Endodermal cell (in vitro differentiated cells): Measurements from ENCODE around the gene WWP2. TPM values are rescaled to one million over a fixed set of nuclear protein-coding genes. Genes with fewer than 3 reads are reported as not detected.

Experiments
- DNase-seq: peaks from one replicate; pipeline ENCODE4 v3.0.0-alpha.2; 2017
- H3K27ac ChIP-seq: 2 replicates; pipeline ENCODE4 v1.5.1; 2013; ENCODE audit warnings: mild to moderate bottlenecking, low read depth, low read length, moderate library complexity
- H3K27me3 ChIP-seq: 2 replicates; pipeline ENCODE4 v1.6.1; 2013; ENCODE audit warnings: mild to moderate bottlenecking, low read length, moderate library complexity; ENCODE audit not compliant: insufficient read depth, control insufficient read depth, poor library complexity, severe bottlenecking
- H3K36me3 ChIP-seq: 2 replicates; pipeline ENCODE4 v1.7.0; 2013; ENCODE audit warnings: mild to moderate bottlenecking, low read length, moderate library complexity; ENCODE audit not compliant: control insufficient read depth, insufficient read depth
- H3K4me1 ChIP-seq: one replicate; pipeline ENCODE4 v1.7.0; 2013; ENCODE audit warnings: low read length; ENCODE audit not compliant: control insufficient read depth, insufficient read depth
- H3K4me3 ChIP-seq: 2 replicates; pipeline ENCODE4 v1.5.1; 2013; ENCODE audit warnings: mild to moderate bottlenecking, low read length, moderate library complexity
- H3K9ac ChIP-seq: 2 replicates; pipeline ENCODE4 v1.6.1; 2013; ENCODE audit warnings: mild to moderate bottlenecking, low read length, moderate library complexity; ENCODE audit not compliant: poor library complexity, severe bottlenecking; ENCODE audit errors: extremely low read depth
- H3K9me3 ChIP-seq: 2 replicates; pipeline ENCODE4 v1.6.1; 2013; ENCODE audit warnings: mild to moderate bottlenecking, low read length, moderate library complexity; ENCODE audit not compliant: control insufficient read depth
- H3K27ac Mint-ChIP-seq: 2 replicates; pipeline ENCODE4 v1.8.0; 2020; ENCODE audit warnings: mixed read lengths
- H3K27me3 Mint-ChIP-seq: 2 replicates; pipeline ENCODE4 v1.8.0; 2021; ENCODE audit warnings: mild to moderate bottlenecking, mixed read lengths; ENCODE audit not compliant: insufficient read depth
- H3K36me3 Mint-ChIP-seq: 2 replicates; pipeline ENCODE4 v1.8.0; 2020; ENCODE audit warnings: low read depth, mixed read lengths
- H3K4me1 Mint-ChIP-seq: 2 replicates; pipeline ENCODE4 v1.8.0; 2020; ENCODE audit warnings: mixed read lengths
- H3K4me3 Mint-ChIP-seq: 2 replicates; pipeline ENCODE4 v1.8.0; 2020; ENCODE audit warnings: mild to moderate bottlenecking, moderate library complexity, mixed read lengths
- H3K9me3 Mint-ChIP-seq: 2 replicates; pipeline ENCODE4 v1.8.0; 2020; ENCODE audit warnings: mild to moderate bottlenecking, mixed read lengths
- whole genome bisulfite sequencing, 2 experiments: methylation state at CpG; one replicate each; pipeline versions ENCODE4 v1.1.5 to v1.1.7; 2013; ENCODE audit warnings: missing lambda C conversion rate in 2 of 2, mixed read lengths in 1 of 2; ENCODE audit not compliant: insufficient coverage in 1 of 2, insufficient read length in 1 of 2; 5-methylcytosine and 5-hydroxymethylcytosine counted together
- total RNA-seq, 2 donors: library from RNA; stranded (reverse); fragmentation: NEBNext Ultra II Directional in 1 of 2; extraction: Animal tissue kit (Norgen Biotek cat#: 25700) in 1 of 2; gene quantifications; 2 replicates in 1 of 2; 3 replicates in 1 of 2; pipeline ENCODE4 v1.2.1, GENCODE V29; 2021
- TF ChIP-seq, protein P1 (sequence below): fragments of 200-600 bp; sonication (generic); conservative IDR thresholded peaks from 2 replicates; pipeline ENCODE4 v1.5.0; 2021; ENCODE audit warnings: antibody characterized with exemption, mild to moderate bottlenecking

The WWP2 gene
- total RNA-seq, 2 donors from 2014 or later: 42.3 to 50.0 TPM

- peak overlapping the region; percentile 76 for H3K9ac ChIP-seq
- H3K9me3 Mint-ChIP-seq: peaks cover 4% of the 10 kb centered on the region
- H3K27me3 ChIP-seq: no peaks in the 10 kb centered on the region
- no peaks in the 10 kb centered on the region for H3K4me1 ChIP-seq
- peaks cover 6% of the 10 kb centered on the region for H3K9me3 ChIP-seq
- no peak for DNase-seq
- no peaks in the 10 kb centered on the region for H3K36me3 ChIP-seq
- peaks cover 2% of the 10 kb centered on the region for H3K27me3 Mint-ChIP-seq
- H3K4me1 Mint-ChIP-seq: peaks cover 7% of the 10 kb centered on the region
- peak overlapping the region; percentile 92 for H3K4me3 Mint-ChIP-seq
- WGBS, 2 experiments: 25 to 43% methylated on average over 11 to 14 of the region's 14 CpGs
- TF ChIP-seq, protein P1, sequence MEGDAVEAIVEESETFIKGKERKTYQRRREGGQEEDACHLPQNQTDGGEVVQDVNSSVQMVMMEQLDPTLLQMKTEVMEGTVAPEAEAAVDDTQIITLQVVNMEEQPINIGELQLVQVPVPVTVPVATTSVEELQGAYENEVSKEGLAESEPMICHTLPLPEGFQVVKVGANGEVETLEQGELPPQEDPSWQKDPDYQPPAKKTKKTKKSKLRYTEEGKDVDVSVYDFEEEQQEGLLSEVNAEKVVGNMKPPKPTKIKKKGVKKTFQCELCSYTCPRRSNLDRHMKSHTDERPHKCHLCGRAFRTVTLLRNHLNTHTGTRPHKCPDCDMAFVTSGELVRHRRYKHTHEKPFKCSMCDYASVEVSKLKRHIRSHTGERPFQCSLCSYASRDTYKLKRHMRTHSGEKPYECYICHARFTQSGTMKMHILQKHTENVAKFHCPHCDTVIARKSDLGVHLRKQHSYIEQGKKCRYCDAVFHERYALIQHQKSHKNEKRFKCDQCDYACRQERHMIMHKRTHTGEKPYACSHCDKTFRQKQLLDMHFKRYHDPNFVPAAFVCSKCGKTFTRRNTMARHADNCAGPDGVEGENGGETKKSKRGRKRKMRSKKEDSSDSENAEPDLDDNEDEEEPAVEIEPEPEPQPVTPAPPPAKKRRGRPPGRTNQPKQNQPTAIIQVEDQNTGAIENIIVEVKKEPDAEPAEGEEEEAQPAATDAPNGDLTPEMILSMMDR: no peak
- H3K4me3 ChIP-seq: peak overlapping the region; percentile 100
- peak overlapping the region; percentile 98 for H3K27ac Mint-ChIP-seq
- H3K27ac ChIP-seq: no peak overlapping the region
- H3K36me3 Mint-ChIP-seq: peaks cover 11% of the 10 kb centered on the region
These were observed 874 bp downstream of the WWP2 start for GRCh38 chr16:69762814-69763598.

DNA sequence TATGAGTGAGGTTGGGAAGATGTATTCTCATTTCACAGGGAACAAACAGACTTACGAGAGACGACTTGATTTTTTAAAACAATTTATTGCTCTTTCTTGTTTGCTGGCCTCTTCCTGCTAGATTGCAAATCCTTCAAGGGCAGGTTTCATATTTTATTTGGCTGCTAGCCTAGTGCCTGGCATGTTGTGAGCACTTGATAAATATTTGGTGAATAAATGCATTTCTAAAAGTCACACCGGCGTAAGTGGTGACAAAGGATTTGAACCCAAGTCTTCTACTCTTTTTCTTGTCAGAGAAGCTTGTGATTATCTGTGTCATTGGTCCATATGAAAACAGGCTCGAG is 1.4 kb downstream of the WWP2 start:
- H3K36me3 Mint-ChIP-seq: peaks cover 12% of the 10 kb centered on the region
- H3K4me1 Mint-ChIP-seq: peaks cover 7% of the 10 kb centered on the region
- H3K36me3 ChIP-seq: no peaks in the 10 kb centered on the region
- peak overlapping the region; percentile 100 for H3K4me3 ChIP-seq
- 96% methylated on average over 4 to 5 of the region's 5 CpGs for whole genome bisulfite sequencing, 2 experiments
- no peaks in the 10 kb centered on the region for H3K27me3 ChIP-seq
- no peak overlapping the region for H3K9ac ChIP-seq
- peak overlapping the region; percentile 98 for H3K27ac Mint-ChIP-seq
- H3K27ac ChIP-seq: no peak overlapping the region
- peak overlapping the region; percentile 92 for H3K4me3 Mint-ChIP-seq
- H3K9me3 Mint-ChIP-seq: peaks cover 4% of the 10 kb centered on the region
- peaks cover 6% of the 10 kb centered on the region for H3K9me3 ChIP-seq
- no peaks in the 10 kb centered on the region for H3K27me3 Mint-ChIP-seq
- TF ChIP-seq, protein P1: no peak
- no peaks in the 10 kb centered on the region for H3K4me1 ChIP-seq
- DNase-seq: no peak

DNA sequence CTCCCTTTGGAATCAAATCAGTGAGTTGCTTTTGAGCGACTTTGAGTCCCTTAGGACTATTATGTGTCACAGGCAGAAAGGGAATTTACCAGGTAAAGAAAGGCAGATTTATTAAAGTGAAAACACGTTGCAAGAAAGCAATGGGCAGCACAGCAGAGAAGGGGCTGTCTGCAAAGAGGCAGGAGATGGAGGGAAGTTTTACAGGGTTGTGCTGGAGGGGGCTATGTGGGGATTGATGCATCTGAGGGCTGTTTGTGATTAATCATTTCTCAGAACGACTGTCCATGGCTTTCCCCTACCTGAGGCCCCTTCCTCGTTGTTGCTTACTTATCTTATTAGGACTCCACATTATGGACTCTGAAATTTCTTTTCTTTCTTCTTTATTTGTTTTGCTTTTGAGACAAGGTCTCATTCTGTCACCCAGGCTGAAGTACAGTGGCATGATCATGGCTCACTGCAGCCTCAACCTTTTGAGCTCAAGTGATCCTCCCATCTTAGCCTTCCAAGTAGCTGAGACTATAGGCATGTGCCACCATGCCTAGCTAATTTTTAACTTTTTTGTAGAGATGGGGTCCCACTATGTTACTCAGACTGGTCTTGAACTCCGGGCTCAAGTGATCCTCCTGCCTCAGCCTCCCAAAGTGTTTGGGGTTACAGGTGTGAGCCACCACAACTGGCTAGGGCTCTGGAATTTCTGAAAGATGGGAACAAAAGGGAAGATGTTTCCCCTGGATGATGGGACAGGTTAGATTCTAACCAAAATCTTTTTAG is 5.5 kb downstream of the WWP2 start:
- H3K36me3 ChIP-seq: no peaks in the 10 kb centered on the region
- Mint-ChIP-seq H3K9me3 (peaks cover 4% of the 10 kb centered on the region), H3K4me3 (no peak overlapping the region), H3K36me3 (peaks cover 14% of the 10 kb centered on the region), H3K27me3 (no peaks in the 10 kb centered on the region), H3K4me1 (peaks cover 17% of the 10 kb centered on the region), H3K27ac (no peak overlapping the region)
- H3K27me3 ChIP-seq: no peaks in the 10 kb centered on the region
- no peak overlapping the region for H3K9ac ChIP-seq
- no peak overlapping the region for H3K4me3 ChIP-seq
- WGBS, 2 experiments: 94 to 96% methylated on average over 5 of the region's 5 CpGs
- H3K4me1 ChIP-seq: no peaks in the 10 kb centered on the region
- H3K27ac ChIP-seq: no peak overlapping the region
- peaks cover 6% of the 10 kb centered on the region for H3K9me3 ChIP-seq
- TF ChIP-seq, protein P1: no peak
- DNase-seq: no peak
